GM12878 (cell line): ENCODE measurements around the gene GCDH. TPM values are rescaled to one million over a fixed set of nuclear protein-coding genes. Genes with fewer than 3 reads are reported as not detected.

Experiments
- ATAC-seq: fragments of 200-7000 bp; cut with Tn5 transposase; 3 replicates; pipeline ENCODE4 v1.9.1; 2020; ENCODE audit warnings: mild to moderate bottlenecking, moderate library complexity
- BruUV-seq: library from RNA; stranded (reverse); fragments of 400-500 nt; replicated peaks from 2 replicates; lab custom pipeline; 2021; lab: Mats Ljungman, UMichigan
- CTCF ChIA-PET: fragments of 300-600 bp; sonication (Branson Sonifier 250); formaldehyde crosslinking; extraction: SDS; loops from one replicate; lab custom pipeline; 2021; ENCODE audit warnings: inconsistent platforms; lab: Yijun Ruan, JAX
- POLR2A ChIA-PET: fragments of 350-600 bp; formaldehyde crosslinking; extraction: SDS; loops from one replicate; lab custom pipeline; 2021; ENCODE audit warnings: inconsistent platforms; lab: Charles Lee
- RAD21 ChIA-PET: fragments of 300-600 bp; sonication (Branson Sonifier 250); formaldehyde crosslinking; loops from one replicate; lab custom pipeline; 2023; ENCODE audit warnings: antibody characterized with exemption; ENCODE audit not compliant: unreplicated experiment; lab: Charles Lee
- SMC1A ChIA-PET: fragments of 300-600 bp; sonication (Branson Sonifier 250); formaldehyde crosslinking; loops from one replicate; lab custom pipeline; 2023; ENCODE audit not compliant: unreplicated experiment, uncharacterized antibody; lab: Charles Lee
- DNase-seq: peaks from one replicate; pipeline ENCODE4 v3.0.0-alpha.2; 2011; ENCODE audit warnings: low read depth, low spot score
- FAIRE-seq: peaks from 3 replicates; lab custom pipeline; 2011; peaks lifted over from hg19 to GRCh38; lab: Jason Lieb, UNC
- H2AFZ ChIP-seq: 2 replicates; pipeline ENCODE4 v1.6.0; 2011; ENCODE audit warnings: low read depth, low read length, control low read depth; ENCODE audit not compliant: control insufficient read depth
- H3K27ac ChIP-seq: 2 replicates; pipeline ENCODE4 v1.5.1; 2011; ENCODE audit warnings: control low read depth; ENCODE audit not compliant: control insufficient read depth, insufficient read depth
- H3K27me3 ChIP-seq, 2 experiments: replicated peaks in 1 of 2; 2 replicates each; pipeline versions ENCODE4 v1.6.0 to v1.6.1; 2011; ENCODE audit warnings: low read length in 1 of 2; ENCODE audit not compliant: control insufficient read depth in 2 of 2, insufficient read depth in 2 of 2
- H3K36me3 ChIP-seq, 2 experiments: 2 replicates each; pipeline ENCODE4 v1.5.1; 2011; ENCODE audit warnings: low read length in 1 of 2; ENCODE audit not compliant: control insufficient read depth in 2 of 2, insufficient read depth in 2 of 2
- H3K4me1 ChIP-seq: 2 replicates; pipeline ENCODE4 v1.6.1; 2011; ENCODE audit warnings: mild to moderate bottlenecking, low read length, moderate library complexity, mixed read lengths; ENCODE audit not compliant: control insufficient read depth, insufficient read depth
- H3K4me2 ChIP-seq: 2 replicates; pipeline ENCODE4 v1.6.0; 2011; ENCODE audit warnings: control low read depth; ENCODE audit not compliant: control insufficient read depth, insufficient read depth
- H3K4me3 ChIP-seq: fragments of 200-600 bp; sonication (generic); 2 replicates; pipeline ENCODE4 v1.5.1; 2016
- H3K79me2 ChIP-seq: 2 replicates; pipeline ENCODE4 v1.6.0; 2011; ENCODE audit warnings: low read length; ENCODE audit not compliant: control insufficient read depth, insufficient read depth
- H3K9ac ChIP-seq: 2 replicates; pipeline ENCODE4 v1.8.0; 2011; ENCODE audit warnings: low read length, control low read depth, mixed read lengths; ENCODE audit not compliant: control insufficient read depth, insufficient read depth
- H3K9me3 ChIP-seq: replicated peaks from 3 replicates; pipeline ENCODE4 v1.5.1; 2011; ENCODE audit warnings: mild to moderate bottlenecking, low read length; ENCODE audit not compliant: control insufficient read depth, insufficient read depth
- H4K20me1 ChIP-seq: 2 replicates; pipeline ENCODE4 v1.6.0; 2011; ENCODE audit not compliant: control insufficient read depth, insufficient read depth
- ASH2L ChIP-seq: fragments of 300-600, 200-600 bp; sonication (generic); IDR thresholded peaks from 2 replicates; pipeline ENCODE4 v1.6.1; 2017; ENCODE audit warnings: low read depth, mild to moderate bottlenecking, borderline replicate concordance
- BCL11A ChIP-seq: IDR thresholded peaks from 2 replicates; pipeline ENCODE4 v1.6.1; 2011; ENCODE audit warnings: low read depth, low read length
- CBFB ChIP-seq: IDR thresholded peaks from 2 replicates; pipeline ENCODE4 v1.6.1; 2016; ENCODE audit warnings: antibody characterized with exemption, low read depth
- FOXM1 ChIP-seq: IDR thresholded peaks from 2 replicates; pipeline ENCODE4 v1.6.1; 2012; ENCODE audit warnings: low read depth, mild to moderate bottlenecking, inconsistent platforms, low read length, moderate library complexity
- IRF3 ChIP-seq: fragments of 450-650 bp; IDR thresholded peaks from 2 replicates; pipeline ENCODE4 v1.6.1; 2014; ENCODE audit warnings: mild to moderate bottlenecking
- NFIC ChIP-seq: IDR thresholded peaks from 2 replicates; pipeline ENCODE4 v1.6.1; 2012; ENCODE audit warnings: low read depth, mild to moderate bottlenecking, inconsistent platforms, low read length, moderate library complexity
- NKRF ChIP-seq: fragments of 450-650 bp; conservative IDR thresholded peaks from 2 replicates; pipeline ENCODE4 v1.6.1; 2017; ENCODE audit warnings: mild to moderate bottlenecking, moderate library complexity
- PBX3 ChIP-seq: IDR thresholded peaks from 2 replicates; pipeline ENCODE4 v1.6.1; 2011; ENCODE audit warnings: mild to moderate bottlenecking, low read depth, low read length, moderate library complexity; ENCODE audit not compliant: insufficient replicate concordance
- RB1 ChIP-seq: fragments of 450-650 bp; formaldehyde crosslinking; IDR thresholded peaks from 2 replicates; pipeline ENCODE4 v1.6.1; 2017; ENCODE audit warnings: mild to moderate bottlenecking, borderline replicate concordance
- RELA ChIP-seq: fragments of 450-650 bp; IDR thresholded peaks from 2 replicates; pipeline ENCODE4 v1.8.0; 2014; ENCODE audit warnings: borderline replicate concordance; ENCODE audit not compliant: partially characterized antibody
- SREBF1 ChIP-seq: IDR thresholded peaks from 2 replicates; pipeline ENCODE4 v1.6.1; 2012; ENCODE audit warnings: mild to moderate bottlenecking, low read length
- TCF12 ChIP-seq: IDR thresholded peaks from 2 replicates; pipeline ENCODE4 v1.6.1; 2011; ENCODE audit warnings: low read depth, mild to moderate bottlenecking, low read length
- TCF3 ChIP-seq: IDR thresholded peaks from 2 replicates; pipeline ENCODE4 v1.6.1; 2012; ENCODE audit warnings: low read depth, mild to moderate bottlenecking, low read length, borderline replicate concordance; ENCODE audit not compliant: insufficient read depth
- ZNF622 ChIP-seq: fragments of 450-650 bp; IDR thresholded peaks from 2 replicates; pipeline ENCODE4 v1.6.1; 2017; ENCODE audit warnings: mild to moderate bottlenecking, inconsistent platforms
- ZNF687 ChIP-seq: fragments of 450-650 bp; IDR thresholded peaks from 2 replicates; pipeline ENCODE4 v1.6.1; 2017; ENCODE audit warnings: mild to moderate bottlenecking, moderate library complexity
- WGBS: methylation state at CpG from one replicate; pipeline ENCODE4 v1.1.6; 2016; ENCODE audit warnings: low lambda C conversion rate; ENCODE audit not compliant: insufficient replicate concordance, insufficient coverage; ENCODE audit errors: missing lambda C conversion rate; 5-methylcytosine and 5-hydroxymethylcytosine counted together
- in situ Hi-C: fragments of 300-500 bp; cut with MboI; formaldehyde crosslinking; loops from 9 replicates; pipeline ENCODE4 v1.14.3; 2018; ENCODE audit warnings: mixed read lengths
- intact Hi-C: fragments of 100-400 bp; cut with micrococcal nuclease; formaldehyde crosslinking; loops from one replicate; pipeline ENCODE4 v1.14.2; 2022; ENCODE audit not compliant: unreplicated experiment
- polyA plus RNA-seq, 11 experiments: library from polyadenylated mRNA; depleted of rRNA in 4 of 11; unstranded in 6 of 11; stranded (reverse) in 5 of 11; fragments of >200 nt; fragmentation: Nextera tagmentation in 4 of 11; fragmentation: Illumina TruSeq in 1 of 11; extraction: Ambion mirVana in 4 of 11; extraction: Trizol in 1 of 11; gene quantifications; 1 replicate in 1 of 11; 2 replicates in 10 of 11; pipeline versions ENCODE4 v1.2.1 to v1.2.3, GENCODE V29; 2011 to 2016; ENCODE audit warnings: inconsistent platforms in 2 of 11, missing spikeins in 2 of 11, low read depth in 1 of 11
- total RNA-seq, 4 experiments: library from RNA; depleted of rRNA in 3 of 4; stranded (reverse); fragments of >200 nt in 3 of 4; fragmentation: Illumina TruSeq in 1 of 4; extraction: Trizol in 1 of 4; gene quantifications; 2 replicates each; pipeline versions ENCODE4 v1.2.1 to v1.2.3, GENCODE V29; 2013 to 2021

GCDH gene
- total and polyA plus RNA-seq, 10 of the 15 experiments (the other 5 are each of a cell fraction or from before 2014, with no cell fraction given): 4.2 to 69.4 (median 39.7) TPM

- TF ChIP-seq SREBF1: no peak
- TF ChIP-seq TCF3: no peak
These were observed 8.4 kb upstream of the GCDH start (continued) for GRCh38 chr19:12882589-12882988.

- ChIA-PET SMC1A (interaction anchor here (0.6 to 3.2 kb wide), 2 partner anchors 78 to 81 kb away, joined by 3 to 29 read pairs; no protein-coding TSS in a partner anchor), CTCF (interaction anchor here (0.7 to 13.2 kb wide), 7 partner anchors 9 to 145 kb away, joined by 3 to 182 read pairs (median 5); no protein-coding TSS in a partner anchor), POLR2A (interaction anchor here (2.1 kb wide), 1 partner anchor 81 kb away, joined by 11 read pairs; no protein-coding TSS in a partner anchor), RAD21 (interaction anchor here (1.5 to 1.9 kb wide), 2 partner anchors 81 to 210 kb away, joined by 3 to 31 read pairs; no protein-coding TSS in a partner anchor)
- H3K79me2 ChIP-seq: peaks cover 4% of the 10 kb centered on the region; the same call in 1 of the 2 replicates
- no peak overlapping the region; the same call in 1 of the 2 replicates for H3K4me3 ChIP-seq
- DNase-seq: no peak
- no peaks in the 10 kb centered on the region for H3K36me3 ChIP-seq
- FAIRE-seq: peak; percentile 52
- no TSS peak for BruUV-seq
- in situ Hi-C loops: loop anchor here (10.0 kb wide), 1 partner anchor 211 kb away; no protein-coding TSS in a partner anchor
- no peaks in the 10 kb centered on the region; a peak in 1 of 4 replicates for H3K27me3 ChIP-seq
- intact Hi-C loops: no loop called here
- no peak overlapping the region for H3K27ac ChIP-seq
- peaks cover 16% of the 10 kb centered on the region for H3K4me1 ChIP-seq
- WGBS: 70% methylated on average over 3 of the region's 3 CpGs
- H3K9me3 ChIP-seq: peaks cover 7% of the 10 kb centered on the region
- H4K20me1 ChIP-seq: no peaks in the 10 kb centered on the region
- ATAC-seq: no peak
- H2AFZ ChIP-seq: no peak overlapping the region
- no peak overlapping the region for H3K9ac ChIP-seq
- H3K4me2 ChIP-seq: peak overlapping the region; percentile 75; the same call in 1 of the 2 replicates
- no peak for TF ChIP-seq FOXM1
- TF ChIP-seq PBX3: no peak
- TF ChIP-seq NFIC: no peak
- TF ChIP-seq CBFB: no peak
- no peak for TF ChIP-seq RELA
- TF ChIP-seq RB1: no peak
- TF ChIP-seq BCL11A: no peak
- TF ChIP-seq ASH2L: no peak
- TF ChIP-seq NKRF: no peak
- no peak for TF ChIP-seq ZNF622
- TF ChIP-seq IRF3: no peak
- no peak for TF ChIP-seq TCF12
- TF ChIP-seq ZNF687: no peak
These were observed 6.8 kb upstream of the GCDH start for GRCh38 chr19:12884202-12884601.
